ENCODE measurements around the gene RAB26. TPM values are rescaled to one million over a fixed set of nuclear protein-coding genes. Genes with fewer than 3 reads are reported as not detected.
A peak's percentile ranks its signal among the peaks of the same experiment; 100 is the strongest.

The RAB26 gene
- total and polyA plus RNA-seq, 2 experiments from 2014 or later, result 6.5 to 12.1 TPM

- peak overlapping the region; percentile 80 for H3K4me3 ChIP-seq
- no peaks in the 10 kb centered on the region for H3K9me3 ChIP-seq (ENCODE audit: low read depth)
- no peaks in the 10 kb centered on the region for H3K36me3 ChIP-seq
- H3K27me3 ChIP-seq, result peaks cover 24% of the 10 kb centered on the region
- TF ChIP-seq, protein P1, sequence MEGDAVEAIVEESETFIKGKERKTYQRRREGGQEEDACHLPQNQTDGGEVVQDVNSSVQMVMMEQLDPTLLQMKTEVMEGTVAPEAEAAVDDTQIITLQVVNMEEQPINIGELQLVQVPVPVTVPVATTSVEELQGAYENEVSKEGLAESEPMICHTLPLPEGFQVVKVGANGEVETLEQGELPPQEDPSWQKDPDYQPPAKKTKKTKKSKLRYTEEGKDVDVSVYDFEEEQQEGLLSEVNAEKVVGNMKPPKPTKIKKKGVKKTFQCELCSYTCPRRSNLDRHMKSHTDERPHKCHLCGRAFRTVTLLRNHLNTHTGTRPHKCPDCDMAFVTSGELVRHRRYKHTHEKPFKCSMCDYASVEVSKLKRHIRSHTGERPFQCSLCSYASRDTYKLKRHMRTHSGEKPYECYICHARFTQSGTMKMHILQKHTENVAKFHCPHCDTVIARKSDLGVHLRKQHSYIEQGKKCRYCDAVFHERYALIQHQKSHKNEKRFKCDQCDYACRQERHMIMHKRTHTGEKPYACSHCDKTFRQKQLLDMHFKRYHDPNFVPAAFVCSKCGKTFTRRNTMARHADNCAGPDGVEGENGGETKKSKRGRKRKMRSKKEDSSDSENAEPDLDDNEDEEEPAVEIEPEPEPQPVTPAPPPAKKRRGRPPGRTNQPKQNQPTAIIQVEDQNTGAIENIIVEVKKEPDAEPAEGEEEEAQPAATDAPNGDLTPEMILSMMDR (IDR thresholded peaks at IDR 0.05; ENCODE audit: low read depth, low read length), result peak; percentile 30
- no peak overlapping the region for H3K27ac ChIP-seq
- DNase-seq (ENCODE audit: low read depth in 1 of 2, low spot score in 1 of 2), result peak; percentile 48 to 51
- peaks cover 5% of the 10 kb centered on the region for H3K4me1 ChIP-seq (ENCODE audit: low read depth)
Measured at GRCh38 chr16:2194852-2195321, 46.5 kb downstream of the RAB26 start.

DNA sequence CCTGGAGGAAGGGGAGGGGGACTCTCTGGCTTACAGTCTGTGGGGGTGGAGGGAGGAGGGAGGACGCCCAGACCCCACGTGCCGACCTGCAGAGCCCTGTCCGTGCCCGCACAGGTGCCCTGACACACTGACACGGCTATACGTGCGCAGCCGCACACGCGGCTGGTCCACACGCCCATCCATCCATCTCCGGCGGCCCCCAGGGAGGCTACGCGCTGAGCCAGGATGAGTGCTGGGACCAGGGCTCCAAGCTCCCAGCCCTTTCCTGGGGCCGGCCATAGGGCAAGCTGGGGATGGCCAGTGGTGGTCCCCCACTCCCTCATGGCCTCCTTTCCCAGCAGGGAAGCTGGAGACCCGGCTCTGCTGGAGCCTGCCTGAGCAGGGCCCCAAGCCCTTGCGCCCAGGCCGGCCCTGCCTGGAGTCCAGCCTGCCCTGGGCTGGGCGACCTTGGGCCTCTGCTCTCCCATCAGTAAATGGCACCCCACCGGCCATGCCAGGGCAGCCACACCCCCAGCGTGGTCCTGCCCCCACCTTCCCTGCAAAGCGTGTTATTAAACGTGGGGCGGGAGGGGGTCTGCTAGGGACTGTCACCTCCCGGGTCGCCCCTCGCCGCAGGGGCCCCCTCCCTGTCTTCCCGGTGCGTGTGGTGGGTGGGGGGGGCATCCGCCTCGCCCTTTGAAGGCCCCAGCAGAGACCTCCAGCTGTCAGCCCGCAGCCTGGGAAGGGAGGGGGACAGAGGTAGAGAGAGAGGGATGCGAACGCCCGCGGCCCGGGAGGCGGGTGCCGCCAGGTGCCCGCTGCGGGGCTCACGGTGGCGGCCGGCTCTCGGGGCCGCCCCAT lies 47.1 kb downstream of the RAB26 start:
- Histone ChIP-seq H3K4me1 (ENCODE audit: low read depth) (peaks cover 5% of the 10 kb centered on the region), H3K36me3 (no peaks in the 10 kb centered on the region), H3K27ac (no peak overlapping the region), H3K27me3 (peaks cover 29% of the 10 kb centered on the region), H3K9me3 (ENCODE audit: low read depth) (no peaks in the 10 kb centered on the region), H3K4me3 (peak overlapping the region; percentile 80)
- TF ChIP-seq, protein P1 (IDR thresholded peaks at IDR 0.05; ENCODE audit: low read depth, low read length), result no peak
- no peak for DNase-seq (ENCODE audit: low read depth in 1 of 2, low spot score in 1 of 2)

DNA sequence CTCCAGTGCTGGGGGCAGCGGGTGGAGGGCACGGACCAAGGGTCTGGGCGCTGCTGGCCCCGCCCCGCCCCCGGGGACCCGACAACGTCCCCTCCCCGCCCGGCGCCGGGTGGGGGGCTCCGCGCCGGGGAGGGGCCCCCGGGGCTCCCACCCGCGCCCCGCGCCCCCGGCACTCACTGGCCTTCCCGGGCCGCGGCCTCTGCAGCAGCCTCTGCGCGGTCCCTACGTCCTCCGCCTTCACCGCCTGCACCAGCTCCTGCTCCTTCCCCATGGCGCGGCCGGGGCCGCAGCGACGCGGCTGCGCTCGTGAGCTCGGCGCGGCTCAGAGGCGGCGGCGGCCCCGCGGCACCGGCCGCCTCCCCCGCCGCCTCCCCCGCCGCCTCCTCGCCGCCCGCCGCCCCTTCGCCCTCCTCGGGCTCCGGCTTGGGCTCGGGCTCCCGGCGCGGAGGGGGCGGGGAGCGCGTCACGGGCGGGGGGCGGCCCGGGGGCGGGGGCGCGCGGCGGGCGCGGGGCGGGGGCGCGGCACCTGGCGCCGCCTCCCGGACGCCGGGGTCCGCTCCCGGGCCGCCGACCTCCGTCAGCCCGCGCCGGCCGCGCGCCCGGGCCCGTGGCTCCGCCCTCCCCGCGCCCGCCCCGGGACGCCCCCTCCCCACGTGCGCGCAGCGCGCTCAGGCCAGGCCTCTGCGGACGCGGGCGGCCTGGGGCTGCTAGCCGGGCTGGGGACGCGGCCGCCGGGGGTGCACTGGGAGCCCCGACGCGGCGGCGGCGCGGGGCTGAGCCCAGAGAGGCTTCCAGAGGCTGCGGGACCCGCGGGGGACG lies 47.9 kb downstream of the RAB26 start, which contains the start of gene CASKIN1:
CASKIN1 (minus strand) TSS at position 444 of the 819 bp plus-strand sequence; CDS start at position 271, 173 bp downstream.
- peaks cover 29% of the 10 kb centered on the region for H3K27me3 ChIP-seq
- H3K4me3 ChIP-seq, result peak within 1 kb of the TSS; percentile 80
- H3K4me1 ChIP-seq (ENCODE audit: low read depth), result peaks cover 5% of the 10 kb centered on the region
- peak; percentile 29 to 77 for DNase-seq (ENCODE audit: low read depth in 1 of 2, low spot score in 1 of 2)
- H3K36me3 ChIP-seq, result no peaks in the 10 kb centered on the region
- TF ChIP-seq, protein P1 (IDR thresholded peaks at IDR 0.05; ENCODE audit: low read depth, low read length), result no peak
- no peaks in the 10 kb centered on the region for H3K9me3 ChIP-seq (ENCODE audit: low read depth)
- no peak within 1 kb of the TSS for H3K27ac ChIP-seq

DNA sequence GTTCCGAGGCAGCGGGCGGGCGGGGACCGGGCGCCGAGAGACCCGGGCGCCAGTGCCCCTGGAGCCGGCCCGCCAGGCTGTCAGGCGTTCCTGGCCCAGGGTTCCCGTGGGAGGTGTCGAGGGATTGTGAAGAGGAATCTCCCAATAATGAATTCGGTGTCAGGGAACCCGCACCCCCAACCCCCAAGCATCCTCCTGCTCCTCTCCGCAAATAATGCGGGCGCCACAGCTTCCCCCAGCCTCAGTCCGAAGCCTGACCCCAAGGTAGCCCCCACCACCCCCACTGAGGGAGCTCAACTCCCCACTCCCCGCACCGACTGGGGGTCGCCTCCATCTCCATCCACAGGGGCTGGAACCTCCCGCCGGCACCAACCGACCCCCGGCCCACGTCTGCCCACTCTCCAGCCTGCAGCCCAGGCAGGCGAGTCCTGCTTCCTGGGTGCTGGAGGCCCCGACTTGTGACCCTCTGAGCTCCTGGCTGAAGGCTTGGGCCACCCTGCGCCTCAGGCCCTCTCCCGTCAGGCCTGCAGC lies 48.6 kb downstream of the RAB26 start:
- DNase-seq (ENCODE audit: low read depth in 1 of 2, low spot score in 1 of 2), result no peak
- no peak overlapping the region for H3K27ac ChIP-seq
- TF ChIP-seq, protein P1 (IDR thresholded peaks at IDR 0.05; ENCODE audit: low read depth, low read length), result no peak
- H3K27me3 ChIP-seq, result peaks cover 29% of the 10 kb centered on the region
- peaks cover 5% of the 10 kb centered on the region for H3K4me1 ChIP-seq (ENCODE audit: low read depth)
- peak overlapping the region; percentile 19 for H3K4me3 ChIP-seq
- no peaks in the 10 kb centered on the region for H3K36me3 ChIP-seq
- no peaks in the 10 kb centered on the region for H3K9me3 ChIP-seq (ENCODE audit: low read depth)

DNA sequence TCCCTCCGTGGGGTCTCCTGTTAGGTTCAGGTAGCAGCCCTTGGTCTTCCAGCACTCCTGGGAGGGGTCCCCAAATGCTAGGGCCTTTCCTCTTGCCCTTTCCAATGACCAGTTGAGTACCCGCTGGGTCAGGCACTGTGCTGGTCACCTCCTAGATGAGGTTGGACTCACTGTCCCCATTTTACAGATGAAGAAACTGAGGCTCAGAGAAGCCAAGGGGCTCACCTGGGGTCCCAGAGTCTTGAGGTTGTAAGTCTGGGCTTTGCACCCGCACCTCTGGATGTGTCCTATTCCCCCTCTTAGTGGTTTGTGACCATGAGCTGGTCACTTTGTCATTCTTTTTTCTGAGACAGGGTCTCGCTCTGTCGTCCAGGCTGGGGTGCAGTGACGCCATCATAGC lies 49.3 kb downstream of the RAB26 start:
- Histone ChIP-seq H3K27me3 (peaks cover 29% of the 10 kb centered on the region), H3K4me1 (ENCODE audit: low read depth) (peaks cover 5% of the 10 kb centered on the region), H3K36me3 (no peaks in the 10 kb centered on the region), H3K9me3 (ENCODE audit: low read depth) (no peaks in the 10 kb centered on the region), H3K4me3 (no peak overlapping the region), H3K27ac (no peak overlapping the region)
- no peak for DNase-seq (ENCODE audit: low read depth in 1 of 2, low spot score in 1 of 2)
- TF ChIP-seq, protein P1 (IDR thresholded peaks at IDR 0.05; ENCODE audit: low read depth, low read length), result no peak

Data from cardiac muscle cell (in vitro differentiated cells and primary cell).